H9 (cell line): ENCODE measurements around the gene PFDN1. TPM values are rescaled to one million over a fixed set of nuclear protein-coding genes. Genes with fewer than 3 reads are reported as not detected.

Experiments used
- DNase-seq: peaks from one replicate; pipeline ENCODE4 v3.0.0-alpha.2; 2017
- H2AFZ ChIP-seq: one replicate; pipeline ENCODE4 v1.6.1; 2013; ENCODE audit warnings: mild to moderate bottlenecking, low read length, control low read depth, moderate library complexity
- H2AK5ac ChIP-seq: 2 replicates; pipeline ENCODE4 v1.6.1; 2013; ENCODE audit warnings: low read length, control low read depth, mixed read lengths; ENCODE audit not compliant: insufficient read length
- H2BK120ac ChIP-seq: one replicate; pipeline ENCODE4 v1.6.1; 2013; ENCODE audit warnings: low read depth, mild to moderate bottlenecking, low read length, control low read depth, inconsistent platforms; ENCODE audit not compliant: poor library complexity, severe bottlenecking
- H2BK12ac ChIP-seq: 2 replicates; pipeline ENCODE4 v1.6.1; 2013; ENCODE audit warnings: low read length, control low read depth, mixed read lengths, low read depth; ENCODE audit not compliant: insufficient read length
- H2BK15ac ChIP-seq: 2 replicates; pipeline ENCODE4 v1.6.1; 2013; ENCODE audit warnings: low read depth, low read length, control low read depth
- H2BK20ac ChIP-seq: one replicate; pipeline ENCODE4 v1.6.1; 2013; ENCODE audit warnings: low read depth, mild to moderate bottlenecking, low read length, control low read depth, inconsistent platforms; ENCODE audit not compliant: poor library complexity, severe bottlenecking
- H2BK5ac ChIP-seq: 2 replicates; pipeline ENCODE4 v1.6.1; 2013; ENCODE audit warnings: low read length, control low read depth, mixed read lengths; ENCODE audit not compliant: insufficient read length
- H3K14ac ChIP-seq: 2 replicates; pipeline ENCODE4 v1.6.1; 2013; ENCODE audit warnings: low read length, control low read depth; ENCODE audit not compliant: insufficient read depth
- H3K18ac ChIP-seq: 2 replicates; pipeline ENCODE4 v1.6.1; 2013; ENCODE audit warnings: low read depth, mild to moderate bottlenecking, mixed read lengths, low read length, control low read depth; ENCODE audit not compliant: insufficient read length
- H3K23ac ChIP-seq: 2 replicates; pipeline ENCODE4 v1.6.1; 2013; ENCODE audit warnings: low read length, control low read depth, mixed read lengths, low read depth; ENCODE audit not compliant: insufficient read length
- H3K23me2 ChIP-seq: 2 replicates; pipeline ENCODE4 v1.6.1; 2013; ENCODE audit warnings: low read depth, mild to moderate bottlenecking, mixed read lengths, low read length, control low read depth; ENCODE audit not compliant: insufficient read length, poor library complexity, severe bottlenecking
- H3K27ac ChIP-seq: 2 replicates; pipeline ENCODE4 v1.5.1; 2013; ENCODE audit warnings: low read length, control low read depth, mixed read lengths, low read depth; ENCODE audit not compliant: insufficient read length
- H3K27me3 ChIP-seq: 2 replicates; pipeline ENCODE4 v1.6.1; 2013; ENCODE audit warnings: low read length, control low read depth, inconsistent platforms; ENCODE audit not compliant: insufficient read depth
- H3K4ac ChIP-seq: 2 replicates; pipeline ENCODE4 v1.6.1; 2013; ENCODE audit warnings: low read depth, mild to moderate bottlenecking, control low read depth, inconsistent platforms, low read length, moderate library complexity
- H3K4me1 ChIP-seq: 2 replicates; pipeline ENCODE4 v1.6.1; 2013; ENCODE audit warnings: low read length, control low read depth, inconsistent platforms; ENCODE audit not compliant: insufficient read depth
- H3K4me2 ChIP-seq: 2 replicates; pipeline ENCODE4 v1.6.1; 2013; ENCODE audit warnings: low read length, control low read depth, mixed read lengths; ENCODE audit not compliant: insufficient read length, insufficient read depth
- H3K56ac ChIP-seq: 2 replicates; pipeline ENCODE4 v1.6.1; 2013; ENCODE audit warnings: low read depth, mild to moderate bottlenecking, mixed read lengths, low read length, control low read depth; ENCODE audit not compliant: insufficient read length
- H3K79me1 ChIP-seq: 2 replicates; pipeline ENCODE4 v1.6.1; 2013; ENCODE audit warnings: low read depth, mild to moderate bottlenecking, moderate library complexity, low read length, control low read depth, inconsistent platforms; ENCODE audit not compliant: insufficient read depth, poor library complexity, severe bottlenecking
- H3K79me2 ChIP-seq: 2 replicates; pipeline ENCODE4 v1.6.1; 2013; ENCODE audit warnings: low read length, control low read depth, inconsistent platforms; ENCODE audit not compliant: insufficient read depth
- H3K9ac ChIP-seq: 2 replicates; pipeline ENCODE4 v1.6.1; 2013; ENCODE audit warnings: low read length, control low read depth, mixed read lengths; ENCODE audit not compliant: insufficient read length; ENCODE audit errors: extremely low read depth
- H3K9me3 ChIP-seq: one replicate; pipeline ENCODE4 v1.6.1; 2013; ENCODE audit warnings: low read depth, low read length, inconsistent platforms; ENCODE audit not compliant: control insufficient read depth
- H3T11ph ChIP-seq: one replicate; pipeline ENCODE4 v1.6.1; 2013; ENCODE audit warnings: mild to moderate bottlenecking, low read length, control low read depth, inconsistent platforms
- H4K20me1 ChIP-seq: one replicate; pipeline ENCODE4 v1.6.1; 2013; ENCODE audit not compliant: control insufficient read depth, insufficient read length, insufficient read depth
- H4K5ac ChIP-seq: 2 replicates; pipeline ENCODE4 v1.6.1; 2013; ENCODE audit warnings: low read depth, mild to moderate bottlenecking, mixed read lengths, low read length, control low read depth; ENCODE audit not compliant: insufficient read length
- H4K8ac ChIP-seq: replicated peaks from 2 replicates; pipeline ENCODE4 v1.6.1; 2013; ENCODE audit warnings: low read length, control low read depth, mixed read lengths, low read depth; ENCODE audit not compliant: insufficient read length
- H4K91ac ChIP-seq: 2 replicates; pipeline ENCODE4 v1.6.1; 2013; ENCODE audit warnings: low read depth, mild to moderate bottlenecking, moderate library complexity, mixed read lengths, low read length, control low read depth; ENCODE audit not compliant: insufficient read length
- H3K27ac Mint-ChIP-seq, 3 experiments: 2 replicates in 2 of 3; 3 replicates in 1 of 3; pipeline ENCODE4 v1.8.0; 2020 to 2021; ENCODE audit warnings: mixed read lengths in 3 of 3, mild to moderate bottlenecking in 1 of 3, moderate library complexity in 1 of 3
- H3K27me3 Mint-ChIP-seq: 2 replicates; pipeline ENCODE4 v1.8.0; 2021; ENCODE audit warnings: low read depth, mild to moderate bottlenecking, moderate library complexity, mixed read lengths
- H3K36me3 Mint-ChIP-seq, 3 experiments: 2 replicates in 2 of 3; 3 replicates in 1 of 3; pipeline ENCODE4 v1.8.0; 2020 to 2021; ENCODE audit warnings: low read depth in 3 of 3, mixed read lengths in 3 of 3; ENCODE audit not compliant: insufficient read depth in 1 of 3
- H3K4me1 Mint-ChIP-seq, 2 experiments: 2 replicates each; pipeline ENCODE4 v1.8.0; 2020; ENCODE audit warnings: mixed read lengths in 2 of 2
- H3K4me3 Mint-ChIP-seq, 2 experiments: 2 replicates in 1 of 2; 3 replicates in 1 of 2; pipeline ENCODE4 v1.8.0; 2020 to 2021; ENCODE audit warnings: mild to moderate bottlenecking in 2 of 2, mixed read lengths in 2 of 2, moderate library complexity in 1 of 2
- H3K9me3 Mint-ChIP-seq, 2 experiments: 2 replicates in 1 of 2; 3 replicates in 1 of 2; pipeline ENCODE4 v1.8.0; 2020; ENCODE audit warnings: mild to moderate bottlenecking in 2 of 2, mixed read lengths in 2 of 2, moderate library complexity in 1 of 2
- WGBS: extraction: QIAGEN DNeasy Blood & Tissue Kit; methylation state at CpG from one replicate; pipeline ENCODE4 v1.1.7; 2013; ENCODE audit warnings: missing lambda C conversion rate, low lambda C conversion rate, mixed read lengths; ENCODE audit not compliant: insufficient read length; ENCODE audit errors: extremely low coverage; 5-methylcytosine and 5-hydroxymethylcytosine counted together
- total RNA-seq: library from RNA; stranded (reverse); gene quantifications from 2 replicates; pipeline ENCODE4 v1.2.1, GENCODE V29; 2021
- TF ChIP-seq, protein P1 (sequence below): fragments of 200-600 bp; sonication (generic); conservative IDR thresholded peaks from 3 replicates; pipeline ENCODE4 v1.8.0; 2021; ENCODE audit warnings: antibody characterized with exemption, mild to moderate bottlenecking

Gene PFDN1
- total RNA-seq, 1 experiment from 2014 or later, result 58.3 TPM

DNA sequence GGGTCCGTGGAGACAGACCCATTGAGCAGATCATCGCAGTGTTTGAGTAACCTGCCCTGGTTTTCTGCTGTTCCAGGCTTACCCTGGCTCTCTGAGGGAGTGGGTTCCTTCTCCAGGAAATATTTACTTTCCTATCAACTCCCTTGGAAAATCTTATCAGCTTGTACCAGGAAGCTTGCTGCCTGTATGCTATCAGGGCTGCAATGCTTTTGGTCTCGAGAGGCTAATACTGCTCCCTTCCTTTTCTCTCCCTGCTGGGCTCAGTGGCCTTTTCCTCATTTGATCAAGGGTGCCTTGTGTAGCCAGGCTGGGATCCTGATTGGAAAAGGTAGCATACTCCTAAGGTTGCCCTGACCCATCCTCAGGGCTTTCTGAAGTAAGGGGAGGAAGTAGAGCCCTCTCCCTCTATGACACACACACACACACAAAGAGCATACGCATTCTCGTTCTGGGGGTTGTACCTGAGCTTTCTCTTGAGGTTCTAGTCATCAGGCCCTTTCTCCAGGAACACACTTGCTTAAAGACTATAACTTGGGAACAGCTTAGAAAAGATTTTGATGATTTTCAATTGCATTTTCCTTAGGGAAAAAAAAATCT is 86.3 kb downstream of the PFDN1 start:
- no peak overlapping the region for H3K18ac ChIP-seq
- H3K4me1 ChIP-seq, result no peaks in the 10 kb centered on the region; the same call in 1 of the 2 replicates
- H3K79me2 ChIP-seq, result no peaks in the 10 kb centered on the region
- H2BK20ac ChIP-seq, result no peak overlapping the region
- TF ChIP-seq, protein P1, sequence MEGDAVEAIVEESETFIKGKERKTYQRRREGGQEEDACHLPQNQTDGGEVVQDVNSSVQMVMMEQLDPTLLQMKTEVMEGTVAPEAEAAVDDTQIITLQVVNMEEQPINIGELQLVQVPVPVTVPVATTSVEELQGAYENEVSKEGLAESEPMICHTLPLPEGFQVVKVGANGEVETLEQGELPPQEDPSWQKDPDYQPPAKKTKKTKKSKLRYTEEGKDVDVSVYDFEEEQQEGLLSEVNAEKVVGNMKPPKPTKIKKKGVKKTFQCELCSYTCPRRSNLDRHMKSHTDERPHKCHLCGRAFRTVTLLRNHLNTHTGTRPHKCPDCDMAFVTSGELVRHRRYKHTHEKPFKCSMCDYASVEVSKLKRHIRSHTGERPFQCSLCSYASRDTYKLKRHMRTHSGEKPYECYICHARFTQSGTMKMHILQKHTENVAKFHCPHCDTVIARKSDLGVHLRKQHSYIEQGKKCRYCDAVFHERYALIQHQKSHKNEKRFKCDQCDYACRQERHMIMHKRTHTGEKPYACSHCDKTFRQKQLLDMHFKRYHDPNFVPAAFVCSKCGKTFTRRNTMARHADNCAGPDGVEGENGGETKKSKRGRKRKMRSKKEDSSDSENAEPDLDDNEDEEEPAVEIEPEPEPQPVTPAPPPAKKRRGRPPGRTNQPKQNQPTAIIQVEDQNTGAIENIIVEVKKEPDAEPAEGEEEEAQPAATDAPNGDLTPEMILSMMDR, result no peak
- 0 out of 7 replicates have a peak overlapping the region, but pooled peaks of 2 of the 3 experiments have one; percentile 15 to 40 for H3K27ac Mint-ChIP-seq
- no peaks in the 10 kb centered on the region for H3K9me3 ChIP-seq
- DNase-seq, result no peak
- H3K14ac ChIP-seq, result no peak overlapping the region
- no peaks in the 10 kb centered on the region for H3K27me3 Mint-ChIP-seq
- H3K4me3 Mint-ChIP-seq, result no peak overlapping the region
- no peaks in the 10 kb centered on the region for H3K36me3 Mint-ChIP-seq
- no peaks in the 10 kb centered on the region for H3K79me1 ChIP-seq
- H4K5ac ChIP-seq, result no peak overlapping the region
- no peak overlapping the region for H3K23ac ChIP-seq
- H2AFZ ChIP-seq, result no peak overlapping the region
- H2BK120ac ChIP-seq, result no peak overlapping the region
- H2AK5ac ChIP-seq, result no peak overlapping the region
- H3K27ac ChIP-seq, result no peak overlapping the region
- H3K27me3 ChIP-seq, result no peaks in the 10 kb centered on the region
- H3K56ac ChIP-seq, result no peak overlapping the region
- H3K23me2 ChIP-seq, result no peaks in the 10 kb centered on the region
- no peaks in the 10 kb centered on the region; a peak in 1 of 5 replicates for H3K9me3 Mint-ChIP-seq
- no peak overlapping the region for H3T11ph ChIP-seq
- peaks cover 18 to 19% of the 10 kb centered on the region in 2 experiments for H3K4me1 Mint-ChIP-seq
- no peak overlapping the region for H4K8ac ChIP-seq
- WGBS, result no CpG with 5 or more reads among the region's 5 CpGs
- H4K20me1 ChIP-seq, result no peaks in the 10 kb centered on the region
- no peak overlapping the region for H2BK5ac ChIP-seq
- H2BK15ac ChIP-seq, result no peak overlapping the region
- no peak overlapping the region for H4K91ac ChIP-seq
- H3K4ac ChIP-seq, result no peak overlapping the region
- H3K4me2 ChIP-seq, result no peak overlapping the region
- H3K9ac ChIP-seq, result no peak overlapping the region
- no peak overlapping the region for H2BK12ac ChIP-seq
